GM23338 (cell line): ENCODE data around the gene TTC13. TPM values are rescaled to one million over a fixed set of nuclear protein-coding genes. Genes with fewer than 3 reads are reported as not detected.

Experiments
- ATAC-seq: fragments of 200-7000 bp; cut with Tn5 transposase; 3 replicates; pipeline ENCODE4 v1.9.1; 2020
- DNase-seq: peaks from one replicate; pipeline ENCODE4 v3.0.0-alpha.2; 2015; ENCODE audit warnings: low spot score
- H2AFZ ChIP-seq: fragments of 200-600 bp; sonication (generic); 2 replicates; pipeline ENCODE4 v1.8.0; 2016; ENCODE audit warnings: antibody characterized with exemption, mild to moderate bottlenecking, moderate library complexity
- H3F3A ChIP-seq: fragments of 200-600 bp; sonication (generic); replicated peaks from 2 replicates; pipeline ENCODE4 v1.8.0; 2017; ENCODE audit warnings: antibody characterized with exemption, mixed run types, low read depth
- H3K27ac ChIP-seq: fragments of 200-600 bp; sonication (generic); 2 replicates; pipeline ENCODE4 v1.6.1; 2016; ENCODE audit warnings: low read depth
- H3K27me3 ChIP-seq: fragments of 200-600 bp; sonication (generic); 2 replicates; pipeline ENCODE4 v1.8.0; 2016; ENCODE audit warnings: mild to moderate bottlenecking, mixed run types, moderate library complexity; ENCODE audit not compliant: insufficient read depth
- H3K36me3 ChIP-seq: fragments of 200-600 bp; sonication (generic); 2 replicates; pipeline ENCODE4 v1.8.0; 2016; ENCODE audit warnings: mild to moderate bottlenecking; ENCODE audit not compliant: insufficient read depth
- H3K4me1 ChIP-seq: fragments of 200-600 bp; sonication (generic); 2 replicates; pipeline ENCODE4 v1.8.0; 2016; ENCODE audit warnings: mild to moderate bottlenecking, moderate library complexity; ENCODE audit not compliant: insufficient read depth
- H3K4me2 ChIP-seq: fragments of 200-600 bp; sonication (generic); 2 replicates; pipeline ENCODE4 v1.7.1; 2017; ENCODE audit warnings: mixed run types
- H3K4me3 ChIP-seq: fragments of 200-600 bp; sonication (generic); 2 replicates; pipeline ENCODE4 v1.6.1; 2016; ENCODE audit warnings: mixed run types
- H3K79me2 ChIP-seq: fragments of 200-600 bp; sonication (generic); replicated peaks from 2 replicates; pipeline ENCODE4 v1.8.0; 2017; ENCODE audit warnings: mild to moderate bottlenecking; ENCODE audit not compliant: insufficient read depth
- H3K9me2 ChIP-seq: fragments of 200-600 bp; sonication (generic); 2 replicates; pipeline ENCODE4 v1.8.0; 2017; ENCODE audit not compliant: insufficient read depth
- H4K20me1 ChIP-seq: fragments of 200-600 bp; sonication (generic); replicated peaks from 2 replicates; pipeline ENCODE4 v1.8.0; 2017; ENCODE audit warnings: mild to moderate bottlenecking; ENCODE audit not compliant: insufficient read depth
- H3K27ac Mint-ChIP-seq: 2 replicates; pipeline ENCODE4 v1.8.0; 2020; ENCODE audit warnings: inconsistent platforms, mild to moderate bottlenecking, moderate library complexity, mixed read lengths
- H3K27me3 Mint-ChIP-seq: 3 replicates; pipeline ENCODE4 v1.8.0; 2022; ENCODE audit warnings: low read depth, mild to moderate bottlenecking, moderate library complexity, mixed read lengths, inconsistent platforms; ENCODE audit not compliant: insufficient read depth, poor library complexity
- H3K36me3 Mint-ChIP-seq: 3 replicates; pipeline ENCODE4 v1.8.0; 2021; ENCODE audit warnings: low read depth, mild to moderate bottlenecking, inconsistent platforms, moderate library complexity, mixed read lengths
- H3K4me1 Mint-ChIP-seq: 3 replicates; pipeline ENCODE4 v1.8.0; 2020; ENCODE audit warnings: mild to moderate bottlenecking, inconsistent platforms, mixed read lengths
- H3K4me3 Mint-ChIP-seq: 3 replicates; pipeline ENCODE4 v1.8.0; 2021; ENCODE audit warnings: moderate library complexity, mild to moderate bottlenecking, inconsistent platforms, mixed read lengths
- H3K9me3 Mint-ChIP-seq: 3 replicates; pipeline ENCODE4 v1.8.0; 2020; ENCODE audit warnings: moderate library complexity, mild to moderate bottlenecking, inconsistent platforms, mixed read lengths
- CREB1 ChIP-seq: fragments of 250-450 bp; sonication (Bioruptor Pico); IDR thresholded peaks from 2 replicates; pipeline ENCODE4 v1.5.0; 2020; ENCODE audit warnings: low read depth, mild to moderate bottlenecking, moderate library complexity
- EZH2 ChIP-seq: fragments of 200-600 bp; sonication (generic); IDR thresholded peaks from one replicate; pipeline ENCODE4 v1.8.0; 2017; ENCODE audit warnings: antibody characterized with exemption, mild to moderate bottlenecking, low read depth; ENCODE audit not compliant: unreplicated experiment
- EZH2phosphoT487 ChIP-seq: fragments of 200-600 bp; sonication (generic); IDR thresholded peaks from one replicate; pipeline ENCODE4 v1.8.1; 2018; ENCODE audit warnings: antibody characterized with exemption; ENCODE audit not compliant: unreplicated experiment
- JUNB ChIP-seq: IDR thresholded peaks from one replicate; pipeline ENCODE4 v1.6.1; 2016; ENCODE audit warnings: antibody characterized with exemption; ENCODE audit not compliant: unreplicated experiment
- NANOG ChIP-seq: IDR thresholded peaks from 2 replicates; pipeline ENCODE4 v1.6.1; 2016; ENCODE audit warnings: antibody characterized with exemption, borderline replicate concordance
- POLR2AphosphoS5 ChIP-seq: IDR thresholded peaks from 2 replicates; pipeline ENCODE4 v1.6.1; 2016; ENCODE audit warnings: antibody characterized with exemption, low read depth
- REST ChIP-seq: IDR thresholded peaks from one replicate; pipeline ENCODE4 v1.6.1; 2018; ENCODE audit warnings: antibody characterized with exemption; ENCODE audit not compliant: unreplicated experiment
- STAT1 ChIP-seq: IDR thresholded peaks from one replicate; pipeline ENCODE4 v1.6.1; 2016; ENCODE audit warnings: antibody characterized with exemption; ENCODE audit not compliant: unreplicated experiment
- ZNF114 ChIP-seq: fragments of 250-450 bp; sonication (Bioruptor Pico); IDR thresholded peaks from 2 replicates; pipeline ENCODE4 v1.5.0; 2020; ENCODE audit warnings: mild to moderate bottlenecking, moderate library complexity
- ZNF331 ChIP-seq: fragments of 250-450 bp; sonication (Bioruptor Pico); IDR thresholded peaks from 2 replicates; pipeline ENCODE4 v1.5.0; 2020; ENCODE audit warnings: low read depth, mild to moderate bottlenecking, moderate library complexity
- polyA plus RNA-seq: library from polyadenylated mRNA; unstranded; fragments of >200 nt; fragmentation: Nextera tagmentation; extraction: Ambion mirVana; gene quantifications from 2 replicates; pipeline ENCODE4 v1.2.1, GENCODE V29; 2016
- total RNA-seq: library from RNA; depleted of rRNA; stranded (reverse); fragments of >200 nt; shearing (Covaris generic); gene quantifications from 2 replicates; pipeline ENCODE4 v1.2.3, GENCODE V29; 2014
- TF ChIP-seq, protein P1 (sequence below), 2 experiments: fragments of 200-600 bp in 1 of 2; sonication (generic) in 1 of 2; conservative IDR thresholded peaks; 2 replicates each; pipeline versions ENCODE4 v1.5.1 to v1.6.1; 2016 to 2017; ENCODE audit warnings: antibody characterized with exemption in 2 of 2, low read depth in 2 of 2, mild to moderate bottlenecking in 2 of 2, moderate library complexity in 1 of 2
- TF ChIP-seq, protein P2 (sequence below): IDR thresholded peaks from 2 replicates; pipeline ENCODE4 v1.6.1; 2016; ENCODE audit warnings: antibody characterized with exemption

The TTC13 gene
- total and polyA plus RNA-seq, 2 experiments from 2014 or later: 3.8 to 9.4 TPM

GRCh38 chr1:230867101-230867902 is 111.4 kb downstream of the TTC13 start (continued):
- no peak for TF ChIP-seq REST
- TF ChIP-seq ZNF331 (CRISPR knock-in tag): no peak
- no peak for TF ChIP-seq STAT1
- TF ChIP-seq NANOG: no peak
- TF ChIP-seq, protein P1, sequence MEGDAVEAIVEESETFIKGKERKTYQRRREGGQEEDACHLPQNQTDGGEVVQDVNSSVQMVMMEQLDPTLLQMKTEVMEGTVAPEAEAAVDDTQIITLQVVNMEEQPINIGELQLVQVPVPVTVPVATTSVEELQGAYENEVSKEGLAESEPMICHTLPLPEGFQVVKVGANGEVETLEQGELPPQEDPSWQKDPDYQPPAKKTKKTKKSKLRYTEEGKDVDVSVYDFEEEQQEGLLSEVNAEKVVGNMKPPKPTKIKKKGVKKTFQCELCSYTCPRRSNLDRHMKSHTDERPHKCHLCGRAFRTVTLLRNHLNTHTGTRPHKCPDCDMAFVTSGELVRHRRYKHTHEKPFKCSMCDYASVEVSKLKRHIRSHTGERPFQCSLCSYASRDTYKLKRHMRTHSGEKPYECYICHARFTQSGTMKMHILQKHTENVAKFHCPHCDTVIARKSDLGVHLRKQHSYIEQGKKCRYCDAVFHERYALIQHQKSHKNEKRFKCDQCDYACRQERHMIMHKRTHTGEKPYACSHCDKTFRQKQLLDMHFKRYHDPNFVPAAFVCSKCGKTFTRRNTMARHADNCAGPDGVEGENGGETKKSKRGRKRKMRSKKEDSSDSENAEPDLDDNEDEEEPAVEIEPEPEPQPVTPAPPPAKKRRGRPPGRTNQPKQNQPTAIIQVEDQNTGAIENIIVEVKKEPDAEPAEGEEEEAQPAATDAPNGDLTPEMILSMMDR (conservative IDR thresholded peaks at IDR 0.05; ENCODE audit: low read depth in 2 of 2): no peak; a peak in 1 of 4 replicates
- no peak for TF ChIP-seq JUNB
- TF ChIP-seq ZNF114 (CRISPR knock-in tag): no peak

DNA sequence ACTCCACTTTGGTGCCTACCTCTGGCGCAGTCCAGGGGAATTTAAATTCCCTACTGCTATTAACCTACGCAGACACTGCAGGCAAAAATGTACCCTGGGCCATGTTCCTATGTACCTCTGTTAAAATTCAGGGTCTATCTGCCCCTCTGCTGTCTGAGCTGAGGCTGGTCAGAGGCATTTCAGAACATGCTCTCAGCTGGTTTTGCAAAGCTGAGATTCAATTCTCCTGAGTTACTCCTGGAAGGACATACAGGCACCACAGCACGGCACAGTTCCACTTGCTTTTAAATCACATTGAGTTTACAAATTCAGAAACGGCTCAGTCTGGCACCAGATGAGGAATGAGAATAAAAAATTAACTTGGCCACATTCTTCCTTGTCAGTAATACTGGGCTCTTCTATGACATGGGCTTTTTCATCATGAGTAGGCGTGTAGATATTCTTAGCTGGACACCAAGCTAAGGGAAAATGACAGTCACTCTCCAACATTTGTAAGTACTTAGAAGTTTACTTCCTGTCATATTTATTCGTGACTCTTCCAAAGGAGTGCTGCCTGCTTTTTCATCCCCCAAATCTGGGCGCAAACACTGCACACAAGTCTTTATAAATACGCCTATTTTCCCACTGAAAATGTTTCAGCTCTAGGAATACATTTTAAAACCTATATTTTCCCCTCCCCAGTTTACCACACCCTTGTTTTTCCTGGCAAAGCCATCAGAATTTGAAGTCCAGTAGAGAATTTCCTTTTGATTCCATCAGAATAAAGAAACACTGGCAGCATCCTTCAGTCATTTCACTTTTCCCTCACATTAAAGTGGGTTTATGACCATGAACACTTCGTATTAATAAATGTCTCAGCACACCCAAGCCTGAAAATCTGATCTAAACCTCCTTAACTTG is 112.2 kb downstream of the TTC13 start:
- Mint-ChIP-seq H3K27ac (no peak overlapping the region), H3K27me3 (peaks cover 8% of the 10 kb centered on the region), H3K4me1 (peaks cover 60% of the 10 kb centered on the region), H3K9me3 (no peaks in the 10 kb centered on the region), H3K4me3 (peak overlapping the region; percentile 91), H3K36me3 (peaks cover 6% of the 10 kb centered on the region; the same call in 1 of the 3 replicates)
- DNase-seq: no peak
- ATAC-seq: no peak
- H3K79me2 ChIP-seq: peaks cover 58% of the 10 kb centered on the region
- no peaks in the 10 kb centered on the region for H3K9me2 ChIP-seq
- no peaks in the 10 kb centered on the region for H3F3A ChIP-seq
- H3K4me1 ChIP-seq: peaks cover 43% of the 10 kb centered on the region
- no peaks in the 10 kb centered on the region for H3K36me3 ChIP-seq
- peak overlapping the region; percentile 88; the same call in 1 of the 2 replicates for H3K4me3 ChIP-seq
- H3K27ac ChIP-seq: no peak overlapping the region
- H3K27me3 ChIP-seq: peaks cover 10% of the 10 kb centered on the region
- H3K4me2 ChIP-seq: peak overlapping the region; percentile 98
- H4K20me1 ChIP-seq: peaks cover 9% of the 10 kb centered on the region; the same call in 1 of the 2 replicates
- no peak overlapping the region for H2AFZ ChIP-seq
- no peak for TF ChIP-seq CREB1 (CRISPR knock-in tag)
- TF ChIP-seq EZH2: no peak
- no peak for TF ChIP-seq ZNF114 (CRISPR knock-in tag)
- no peak for TF ChIP-seq REST
- TF ChIP-seq, protein P2, sequence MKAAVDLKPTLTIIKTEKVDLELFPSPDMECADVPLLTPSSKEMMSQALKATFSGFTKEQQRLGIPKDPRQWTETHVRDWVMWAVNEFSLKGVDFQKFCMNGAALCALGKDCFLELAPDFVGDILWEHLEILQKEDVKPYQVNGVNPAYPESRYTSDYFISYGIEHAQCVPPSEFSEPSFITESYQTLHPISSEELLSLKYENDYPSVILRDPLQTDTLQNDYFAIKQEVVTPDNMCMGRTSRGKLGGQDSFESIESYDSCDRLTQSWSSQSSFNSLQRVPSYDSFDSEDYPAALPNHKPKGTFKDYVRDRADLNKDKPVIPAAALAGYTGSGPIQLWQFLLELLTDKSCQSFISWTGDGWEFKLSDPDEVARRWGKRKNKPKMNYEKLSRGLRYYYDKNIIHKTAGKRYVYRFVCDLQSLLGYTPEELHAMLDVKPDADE: no peak
- no peak for TF ChIP-seq STAT1
- no peak for TF ChIP-seq ZNF331 (CRISPR knock-in tag)
- TF ChIP-seq EZH2phosphoT487: no peak
- TF ChIP-seq JUNB: no peak
- TF ChIP-seq POLR2AphosphoS5: no peak
